GM10266 (cell line): Measurements from ENCODE around the gene PALM3.

ENCODE experiments used
- DNase-seq: peaks from one replicate; pipeline ENCODE4 v3.0.0; 2012; ENCODE audit errors: extremely low spot score
- TF ChIP-seq, protein P1 (sequence below): IDR thresholded peaks from 2 replicates; pipeline ENCODE4 v1.5.1; 2012; ENCODE audit warnings: mild to moderate bottlenecking, low read depth; ENCODE audit not compliant: control insufficient read depth, insufficient read depth; ENCODE audit errors: missing control alignments

PALM3 gene

DNA sequence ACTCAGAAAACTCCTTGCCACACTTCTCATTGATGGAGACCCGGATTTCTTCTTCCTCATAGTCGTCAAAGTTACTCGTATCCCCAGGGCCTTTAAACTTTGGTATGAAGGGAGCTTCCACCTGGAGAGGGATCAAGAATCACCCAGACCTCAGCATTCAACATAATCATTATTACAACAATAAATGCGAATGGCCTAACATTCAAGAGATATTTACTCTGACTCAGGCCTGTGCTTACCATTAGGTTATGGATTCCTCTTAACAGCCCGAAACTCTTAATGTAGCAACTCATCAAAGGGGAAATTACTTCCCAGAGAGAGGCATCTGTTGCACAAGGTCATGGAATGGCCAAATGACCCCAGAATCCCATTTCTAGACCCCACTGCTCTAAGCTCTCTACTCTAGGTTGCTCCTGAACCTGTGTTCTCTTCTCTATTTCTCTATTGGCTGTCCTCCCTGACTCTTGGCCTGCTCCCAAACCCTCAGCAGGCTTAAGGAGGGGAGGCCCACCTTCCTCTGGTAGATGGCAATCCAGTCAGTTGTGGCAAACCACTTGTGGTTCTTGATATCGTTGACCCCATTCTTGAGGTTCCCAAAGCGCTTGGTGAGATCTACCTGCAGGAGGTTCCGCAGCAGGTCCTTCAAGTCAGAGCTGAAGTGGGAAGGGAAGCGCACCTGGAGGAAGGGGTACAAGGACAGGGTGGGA, 31.4 kb upstream of the PALM3 start:
- no peak for DNase-seq
- TF ChIP-seq, protein P1, sequence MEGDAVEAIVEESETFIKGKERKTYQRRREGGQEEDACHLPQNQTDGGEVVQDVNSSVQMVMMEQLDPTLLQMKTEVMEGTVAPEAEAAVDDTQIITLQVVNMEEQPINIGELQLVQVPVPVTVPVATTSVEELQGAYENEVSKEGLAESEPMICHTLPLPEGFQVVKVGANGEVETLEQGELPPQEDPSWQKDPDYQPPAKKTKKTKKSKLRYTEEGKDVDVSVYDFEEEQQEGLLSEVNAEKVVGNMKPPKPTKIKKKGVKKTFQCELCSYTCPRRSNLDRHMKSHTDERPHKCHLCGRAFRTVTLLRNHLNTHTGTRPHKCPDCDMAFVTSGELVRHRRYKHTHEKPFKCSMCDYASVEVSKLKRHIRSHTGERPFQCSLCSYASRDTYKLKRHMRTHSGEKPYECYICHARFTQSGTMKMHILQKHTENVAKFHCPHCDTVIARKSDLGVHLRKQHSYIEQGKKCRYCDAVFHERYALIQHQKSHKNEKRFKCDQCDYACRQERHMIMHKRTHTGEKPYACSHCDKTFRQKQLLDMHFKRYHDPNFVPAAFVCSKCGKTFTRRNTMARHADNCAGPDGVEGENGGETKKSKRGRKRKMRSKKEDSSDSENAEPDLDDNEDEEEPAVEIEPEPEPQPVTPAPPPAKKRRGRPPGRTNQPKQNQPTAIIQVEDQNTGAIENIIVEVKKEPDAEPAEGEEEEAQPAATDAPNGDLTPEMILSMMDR = no peak

DNA sequence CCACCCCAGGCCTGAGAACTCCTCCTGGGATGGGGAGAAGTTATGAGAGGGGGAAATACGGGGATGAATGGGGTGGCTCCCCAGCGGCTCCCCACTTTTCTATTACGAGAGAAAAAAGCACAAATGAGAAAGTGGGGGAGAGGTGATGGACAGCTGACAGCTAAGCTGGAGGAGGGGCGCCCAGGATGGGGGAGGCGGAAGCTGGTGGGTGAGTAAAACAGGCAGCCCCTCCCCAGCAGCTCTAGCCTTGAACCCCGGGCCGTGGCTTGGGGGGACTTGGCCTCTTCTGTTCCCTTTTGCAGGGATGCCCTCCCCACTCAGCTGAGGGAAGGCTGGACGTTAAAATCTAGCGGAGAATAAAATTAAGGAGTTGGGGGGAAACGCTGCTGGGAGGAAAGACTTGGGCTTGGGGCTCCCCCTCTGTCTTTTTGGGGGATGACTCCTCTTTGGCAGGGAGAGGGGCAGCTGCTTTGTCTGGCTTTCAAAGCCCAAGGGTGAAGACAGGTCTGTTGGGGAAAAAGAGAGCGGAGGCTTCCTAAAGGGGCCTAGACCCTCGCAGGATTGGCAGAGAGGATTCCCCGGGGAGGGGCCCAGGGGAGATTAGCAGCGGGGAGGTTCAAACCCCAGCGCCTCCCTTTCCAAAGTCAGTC, 30.1 kb upstream of the PALM3 start:
- peak; percentile 83 for DNase-seq
- TF ChIP-seq, protein P1 = no peak

DNA sequence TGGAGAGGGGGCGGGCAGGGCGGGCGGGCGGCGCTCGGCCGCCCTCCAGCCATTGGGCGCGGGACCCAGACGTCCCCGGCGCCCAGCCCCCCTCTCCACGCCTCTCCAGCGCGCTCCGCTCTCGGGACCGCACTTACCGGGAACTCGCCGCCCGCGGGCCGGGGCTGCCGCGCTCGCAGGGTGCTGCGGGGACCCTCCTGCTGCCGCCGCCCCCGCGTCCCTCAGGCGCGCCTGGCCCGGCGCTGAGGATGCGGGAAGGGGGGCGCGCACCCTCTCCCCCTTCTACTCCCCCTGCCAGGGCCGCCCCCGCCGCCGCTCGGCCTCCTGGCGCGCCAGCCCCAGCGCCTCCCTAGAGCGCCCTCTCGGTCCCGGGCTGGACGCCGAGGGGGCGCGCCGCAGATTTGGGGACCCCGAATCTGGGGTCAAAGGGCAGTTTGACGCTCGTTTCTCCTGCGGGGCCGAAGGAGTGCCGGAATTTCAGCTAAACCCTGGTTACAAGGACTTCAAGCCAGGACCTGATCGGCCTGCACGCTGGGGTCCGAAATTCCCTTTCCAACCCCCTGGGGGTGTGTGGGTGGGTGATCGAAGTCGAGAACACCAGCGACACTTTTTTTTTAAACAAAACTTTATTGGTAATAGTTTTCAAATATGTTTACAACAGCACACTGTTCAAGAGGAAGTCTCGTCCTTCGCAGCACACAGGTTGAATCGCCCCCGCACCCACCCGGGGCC, 29.4 kb upstream of the PALM3 start:
- TF ChIP-seq, protein P1 = peak; percentile 33
- peak; percentile 97 for DNase-seq

DNA sequence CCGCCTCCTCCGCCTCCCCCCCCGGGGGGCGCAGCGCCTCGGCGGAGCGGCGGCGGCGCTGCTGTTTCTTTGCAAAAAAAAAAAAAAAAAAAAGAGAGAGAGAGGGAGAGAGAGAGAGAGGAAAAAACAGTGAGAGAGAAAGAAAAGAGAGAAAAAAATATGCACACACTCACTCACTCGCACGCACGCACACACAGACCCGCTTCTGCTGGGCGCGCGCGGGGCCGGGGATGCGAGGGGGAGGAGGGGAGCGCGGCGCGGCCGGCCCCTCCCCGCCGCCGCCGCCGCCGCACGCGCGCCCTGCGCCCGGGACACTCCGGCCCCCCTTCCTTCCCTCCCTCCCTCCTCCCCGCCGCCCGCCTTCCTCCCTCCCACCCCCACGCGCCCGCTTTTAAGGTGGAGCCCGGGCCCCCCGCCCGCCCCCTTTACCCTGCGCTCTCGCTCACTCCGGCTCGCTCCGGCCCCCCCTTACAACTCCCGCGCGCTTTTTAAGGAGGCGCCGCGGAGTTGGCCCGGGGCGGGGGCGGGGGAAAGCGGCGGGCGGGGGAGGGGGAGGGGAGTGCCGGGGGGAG, 28.7 kb upstream of the PALM3 start, which contains the start of gene SAMD1:
SAMD1 (minus strand) TSS at position 243 of the 572 bp plus-strand sequence.
- TF ChIP-seq, protein P1 = no peak
- peak; percentile 96 for DNase-seq

DNA sequence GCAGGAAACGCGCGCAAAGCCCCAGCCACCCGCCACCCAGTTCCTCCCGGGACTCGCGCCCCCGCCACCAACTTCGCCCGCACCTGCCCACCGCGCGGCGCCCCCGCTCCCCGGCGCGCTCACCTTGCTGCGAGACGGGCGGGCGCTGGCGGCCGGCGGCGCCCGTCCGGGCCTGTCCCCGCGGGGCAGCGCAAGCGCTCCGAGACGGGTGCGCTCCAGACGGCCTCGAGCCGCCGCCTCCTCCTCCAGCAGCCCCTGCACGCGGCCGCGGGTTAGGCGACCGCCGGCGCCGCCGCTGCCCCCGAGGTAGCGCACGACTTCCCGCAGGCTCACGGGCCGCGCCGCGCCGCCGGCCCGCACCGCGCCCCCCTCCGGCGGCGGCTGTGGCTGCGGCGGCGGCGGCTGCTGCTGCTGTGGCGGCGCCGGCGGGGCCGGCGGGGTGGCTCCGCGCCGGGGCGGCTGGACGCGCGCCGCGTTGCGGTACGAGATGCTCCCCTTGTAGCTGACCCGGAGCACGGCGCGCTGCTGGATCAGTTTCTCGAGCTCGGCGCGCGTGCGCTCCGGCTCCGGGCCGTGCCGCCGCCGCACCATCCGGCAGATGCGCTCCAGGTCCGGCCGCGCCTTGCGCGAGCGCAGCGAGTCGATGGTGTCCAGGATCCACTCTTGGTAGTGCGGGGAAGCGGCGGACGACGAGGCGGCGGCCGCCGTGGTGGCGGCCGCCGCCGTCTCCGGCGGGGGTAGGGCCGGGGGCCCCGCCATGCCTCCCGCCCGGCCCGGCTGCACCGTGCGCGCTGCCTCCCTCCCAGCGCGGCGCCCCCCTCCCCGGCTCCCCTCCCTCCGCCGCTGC, 28.0 kb upstream of the PALM3 start:
- TF ChIP-seq, protein P1 = peak; percentile 29
- no peak for DNase-seq

DNA sequence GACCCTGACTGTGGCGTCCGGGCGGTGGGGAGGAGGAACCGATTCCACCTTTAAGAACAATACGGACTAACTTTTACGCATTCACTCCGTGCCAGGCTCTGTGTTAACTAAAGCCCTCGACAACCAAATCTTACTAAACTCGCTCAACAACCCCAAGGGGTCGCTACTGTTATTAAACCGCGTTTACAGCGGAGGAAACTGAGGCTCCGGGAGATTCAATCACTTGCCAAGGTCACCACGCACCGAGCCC, 27.5 kb upstream of the PALM3 start:
- DNase-seq = no peak
- TF ChIP-seq, protein P1 = no peak
